HG03565 (cell line): ENCODE data around the gene CIT.
"Not testable (repeated sequence)": the region's sequence is repeated elsewhere in the genome, so short reads cannot be mapped to it uniquely, and the experiment has no call there.

Experiments used
- ATAC-seq: cut with Tn5 transposase; IDR thresholded peaks from one replicate; pipeline ENCODE4 v1.9.1; 2021; ENCODE audit warnings: mild to moderate bottlenecking, moderate library complexity; ENCODE audit not compliant: unreplicated experiment

Gene CIT

GRCh38 chr12:119664642-119665041 is 212.5 kb downstream of the CIT start:
- no peak for ATAC-seq

GRCh38 chr12:119661882-119662281 is 215.2 kb downstream of the CIT start:
- ATAC-seq = no peak

- ATAC-seq = no peak
These were observed 217.0 kb downstream of the CIT start for GRCh38 chr12:119660076-119660475.

GRCh38 chr12:119659289-119659897 is 217.7 kb downstream of the CIT start:
- no peak for ATAC-seq

GRCh38 chr12:119658166-119658565 is 219.0 kb downstream of the CIT start:
- not testable (repeated sequence) for ATAC-seq

GRCh38 chr12:119657001-119657400 is 220.1 kb downstream of the CIT start:
- ATAC-seq = not testable (repeated sequence)

GRCh38 chr12:119652665-119653064 is 224.5 kb downstream of the CIT start:
- ATAC-seq = no peak

- ATAC-seq = no peak
These were observed 227.8 kb downstream of the CIT start for GRCh38 chr12:119649202-119649808.

- no peak for ATAC-seq
These were observed 231.5 kb downstream of the CIT start for GRCh38 chr12:119645535-119646059.

GRCh38 chr12:119644930-119645329 is 232.2 kb downstream of the CIT start:
- no peak for ATAC-seq

- ATAC-seq = no peak
These were observed 234.1 kb downstream of the CIT start for GRCh38 chr12:119642986-119643385.
